HepG2 (cell line): ENCODE data around the gene RNF40. TPM values are rescaled to one million over a fixed set of nuclear protein-coding genes. Genes with fewer than 3 reads are reported as not detected.

ENCODE experiments used
- ATAC-seq: fragments of 200-7000 bp; cut with Tn5 transposase; 3 replicates; pipeline ENCODE4 v1.9.1; 2020; ENCODE audit warnings: mild to moderate bottlenecking, moderate library complexity
- BruUV-seq: library from RNA; stranded (reverse); fragments of 400-500 nt; replicated peaks from 2 replicates; lab custom pipeline; 2021; lab: Mats Ljungman, UMichigan
- CTCF ChIA-PET: fragments of 300-600 bp; formaldehyde crosslinking; extraction: SDS; loops from one replicate; lab custom pipeline; 2021; ENCODE audit warnings: low total read pairs, inconsistent platforms, low intra/inter-chr PET ratio; lab: Yijun Ruan, JAX
- POLR2A ChIA-PET: fragments of 350-600 bp; sonication (Branson Sonifier 250); formaldehyde crosslinking; loops from one replicate; lab custom pipeline; 2020; ENCODE audit warnings: antibody characterized with exemption, inconsistent platforms; lab: Yijun Ruan, JAX
- DNase-seq: peaks from one replicate; pipeline ENCODE4 v3.0.0-alpha.2; 2015; ENCODE audit warnings: low spot score
- FAIRE-seq: peaks from 3 replicates; lab custom pipeline; 2011; peaks lifted over from hg19 to GRCh38; lab: Jason Lieb, UNC
- H2AFZ ChIP-seq: one replicate; pipeline ENCODE4 v1.6.1; 2011; ENCODE audit warnings: low read length, inconsistent platforms
- H3K27ac ChIP-seq: fragments of 300-600 bp; 3 replicates; pipeline ENCODE4 v1.8.0; 2011; ENCODE audit warnings: mixed run types, mild to moderate bottlenecking, mixed read lengths, low read length, inconsistent platforms; ENCODE audit not compliant: insufficient read depth; ENCODE audit errors: extremely low read length
- H3K27me3 ChIP-seq, 2 experiments: fragments of 200-600 bp in 1 of 2; 2 replicates in 1 of 2; 3 replicates in 1 of 2; pipeline versions ENCODE4 v1.6.0 to v1.8.0; 2011; ENCODE audit warnings: low read length in 2 of 2, mild to moderate bottlenecking in 2 of 2, moderate library complexity in 2 of 2, inconsistent platforms in 1 of 2; ENCODE audit not compliant: insufficient read depth in 2 of 2, control insufficient read depth in 1 of 2
- H3K36me3 ChIP-seq, 2 experiments: fragments of 200-600 bp in 1 of 2; replicated peaks in 1 of 2; 2 replicates in 1 of 2; 3 replicates in 1 of 2; pipeline versions ENCODE4 v1.5.1 to v1.8.0; 2011; ENCODE audit warnings: low read length in 2 of 2, inconsistent platforms in 1 of 2; ENCODE audit not compliant: insufficient read depth in 2 of 2, control insufficient read depth in 1 of 2
- H3K4me1 ChIP-seq: 2 replicates; pipeline ENCODE4 v1.5.1; 2012; ENCODE audit warnings: low read length, inconsistent platforms; ENCODE audit not compliant: insufficient read depth
- H3K4me2 ChIP-seq: 2 replicates; pipeline ENCODE4 v1.6.0; 2011; ENCODE audit warnings: low read depth, low read length, inconsistent platforms
- H3K4me3 ChIP-seq, 3 experiments: fragments of 200-600 bp in 1 of 3; sonication (generic), shearing (Covaris generic) in 1 of 3; replicated peaks in 1 of 3; 2 replicates each; pipeline ENCODE4 v1.5.1; 2011 to 2016; ENCODE audit warnings: low read length in 3 of 3, inconsistent platforms in 2 of 3, low read depth in 2 of 3, mild to moderate bottlenecking in 2 of 3, control low read depth in 1 of 3, mixed read lengths in 1 of 3; ENCODE audit not compliant: insufficient read depth in 1 of 3
- H3K79me2 ChIP-seq: one replicate; pipeline ENCODE4 v1.6.1; 2011; ENCODE audit warnings: low read length, inconsistent platforms; ENCODE audit not compliant: insufficient read depth
- H3K9ac ChIP-seq: 2 replicates; pipeline ENCODE4 v1.6.0; 2011; ENCODE audit warnings: mild to moderate bottlenecking, low read depth, low read length, inconsistent platforms; ENCODE audit not compliant: insufficient read depth
- H3K9me3 ChIP-seq: 2 replicates; pipeline ENCODE4 v1.5.1; 2012; ENCODE audit warnings: mild to moderate bottlenecking, low read length
- H4K20me1 ChIP-seq: 2 replicates; pipeline ENCODE4 v1.6.0; 2011; ENCODE audit warnings: inconsistent platforms, mild to moderate bottlenecking, low read length, moderate library complexity; ENCODE audit not compliant: insufficient read depth
- GTF3A ChIP-seq: sonication (generic); formaldehyde crosslinking; conservative IDR thresholded peaks from 2 replicates; pipeline ENCODE4 v1.4.0; 2020; ENCODE audit warnings: mild to moderate bottlenecking, missing genetic modification reagents
- MYPOP ChIP-seq: sonication (generic); formaldehyde crosslinking; IDR thresholded peaks from 2 replicates; pipeline ENCODE4 v1.8.1; 2023; ENCODE audit warnings: mild to moderate bottlenecking, moderate library complexity, missing genetic modification reagents
- ZNF367 ChIP-seq: sonication (generic); formaldehyde crosslinking; IDR thresholded peaks from 2 replicates; pipeline ENCODE4 v1.4.0; 2020; ENCODE audit warnings: missing genetic modification reagents, borderline replicate concordance
- ZNF503 ChIP-seq: sonication (generic); formaldehyde crosslinking; IDR thresholded peaks from 2 replicates; pipeline ENCODE4 v1.4.0; 2020; ENCODE audit warnings: missing genetic modification reagents
- WGBS: methylation state at CpG from one replicate; pipeline ENCODE4 v1.1.6; 2017; ENCODE audit warnings: low lambda C conversion rate; 5-methylcytosine and 5-hydroxymethylcytosine counted together
- in situ Hi-C: cut with HindIII; loops from 2 replicates; pipeline ENCODE4 v1.10.0; 2017; ENCODE audit warnings: low pct_unique_long_range_greater_than_20kb; ENCODE audit not compliant: extremely low pct_ligation_motif_present
- intact Hi-C: fragments of 100-400 bp; cut with micrococcal nuclease; formaldehyde crosslinking; loops from one replicate; pipeline ENCODE4 v1.10.0; 2022; ENCODE audit not compliant: unreplicated experiment
- polyA plus RNA-seq, 8 experiments: library from polyadenylated mRNA; depleted of rRNA in 3 of 8; stranded (reverse) in 7 of 8; unstranded in 1 of 8; fragments of >200 nt; fragmentation: Illumina TruSeq in 4 of 8; extraction: Trizol in 4 of 8; gene quantifications; 2 replicates each; pipeline versions ENCODE4 v1.2.1 to v1.2.3, GENCODE V29; 2011 to 2016; ENCODE audit warnings: low read depth in 4 of 8, missing spikeins in 1 of 8, mixed read lengths in 1 of 8; ENCODE audit not compliant: insufficient read depth in 1 of 8
- total RNA-seq, 5 experiments: library from RNA; depleted of rRNA; stranded (reverse); fragments of >200 nt; fragmentation: Illumina TruSeq; extraction: Trizol; gene quantifications; 2 replicates each; pipeline ENCODE4 v1.2.3, GENCODE V29; 2016; ENCODE audit warnings: low read depth in 1 of 5
- TF ChIP-seq, protein P1 (sequence below): fragments of 450-650 bp; IDR thresholded peaks from 2 replicates; pipeline ENCODE4 v1.6.1; 2016
- TF ChIP-seq, protein P2 (sequence below), 2 experiments: fragments of 450-650 bp in 1 of 2; sonication (generic) in 1 of 2; formaldehyde crosslinking; IDR thresholded peaks; 2 replicates each; pipeline versions ENCODE4 v1.5.0 to v1.8.0; 2020 to 2022; ENCODE audit warnings: mild to moderate bottlenecking in 1 of 2, missing genetic modification reagents in 1 of 2

Gene RNF40
- total and polyA plus RNA-seq, 2 of the 13 experiments (the other 11 are each of a cell fraction or from before 2014, with no cell fraction given), result 84.0 to 85.6 TPM

DNA sequence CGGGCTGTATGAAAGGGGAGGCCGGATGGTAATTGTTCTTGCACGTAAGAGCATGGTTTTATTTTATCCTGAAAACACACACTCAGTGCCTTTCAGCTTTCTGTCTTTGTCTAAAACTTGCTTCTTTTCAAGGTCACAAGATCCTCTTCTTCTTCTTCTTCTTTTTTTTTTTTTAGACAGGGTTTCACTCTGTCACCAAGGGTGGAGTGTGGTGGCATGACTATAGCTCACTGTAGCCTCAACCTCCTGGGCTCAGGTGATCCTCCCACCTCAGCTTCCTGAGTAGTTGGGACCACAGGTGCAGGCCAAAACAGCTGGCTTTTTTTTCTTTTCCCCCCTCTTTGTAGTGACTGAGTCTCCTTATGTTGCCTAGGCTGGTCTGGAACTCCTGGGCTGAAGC, 40.8 kb downstream of the RNF40 start:
- BruUV-seq, result no TSS peak
- ChIA-PET POLR2A (interaction anchor here (0.7 to 6.0 kb wide), 5 partner anchors 10 to 73 kb away, joined by 3 to 257 read pairs (median 4); partner anchors contain the start of gene ZNF629), CTCF (no interaction called here)
- H3K27ac ChIP-seq, result no peak overlapping the region
- FAIRE-seq, result no peak
- no peaks in the 10 kb centered on the region; a peak in 1 of 5 replicates for H3K27me3 ChIP-seq
- TF ChIP-seq MYPOP (CRISPR knock-in tag), result no peak
- TF ChIP-seq ZNF367, result no peak
- TF ChIP-seq GTF3A (CRISPR knock-in tag), result no peak
- TF ChIP-seq, protein P1, sequence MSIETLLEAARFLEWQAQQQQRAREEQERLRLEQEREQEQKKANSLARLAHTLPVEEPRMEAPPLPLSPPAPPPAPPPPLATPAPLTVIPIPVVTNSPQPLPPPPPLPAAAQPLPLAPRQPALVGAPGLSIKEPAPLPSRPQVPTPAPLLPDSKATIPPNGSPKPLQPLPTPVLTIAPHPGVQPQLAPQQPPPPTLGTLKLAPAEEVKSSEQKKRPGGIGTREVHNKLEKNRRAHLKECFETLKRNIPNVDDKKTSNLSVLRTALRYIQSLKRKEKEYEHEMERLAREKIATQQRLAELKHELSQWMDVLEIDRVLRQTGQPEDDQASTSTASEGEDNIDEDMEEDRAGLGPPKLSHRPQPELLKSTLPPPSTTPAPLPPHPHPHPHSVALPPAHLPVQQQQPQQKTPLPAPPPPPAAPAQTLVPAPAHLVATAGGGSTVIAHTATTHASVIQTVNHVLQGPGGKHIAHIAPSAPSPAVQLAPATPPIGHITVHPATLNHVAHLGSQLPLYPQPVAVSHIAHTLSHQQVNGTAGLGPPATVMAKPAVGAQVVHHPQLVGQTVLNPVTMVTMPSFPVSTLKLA, result no peak
- TF ChIP-seq, protein P2, sequence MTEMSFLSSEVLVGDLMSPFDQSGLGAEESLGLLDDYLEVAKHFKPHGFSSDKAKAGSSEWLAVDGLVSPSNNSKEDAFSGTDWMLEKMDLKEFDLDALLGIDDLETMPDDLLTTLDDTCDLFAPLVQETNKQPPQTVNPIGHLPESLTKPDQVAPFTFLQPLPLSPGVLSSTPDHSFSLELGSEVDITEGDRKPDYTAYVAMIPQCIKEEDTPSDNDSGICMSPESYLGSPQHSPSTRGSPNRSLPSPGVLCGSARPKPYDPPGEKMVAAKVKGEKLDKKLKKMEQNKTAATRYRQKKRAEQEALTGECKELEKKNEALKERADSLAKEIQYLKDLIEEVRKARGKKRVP (CRISPR knock-in tag; IDR thresholded peaks at IDR 0.05), result no peak
- no peak for TF ChIP-seq ZNF503 (CRISPR knock-in tag)
- peaks cover 3% of the 10 kb centered on the region for H3K79me2 ChIP-seq
- H3K4me1 ChIP-seq, result peaks cover 39% of the 10 kb centered on the region
- H3K36me3 ChIP-seq, result no peaks in the 10 kb centered on the region
- H3K9me3 ChIP-seq, result no peaks in the 10 kb centered on the region
- no peak for DNase-seq
- in situ Hi-C loops (no loop called here), intact Hi-C loops (no loop called here)
- ATAC-seq, result no peak
- H3K9ac ChIP-seq, result peak overlapping the region; percentile 10; the same call in 1 of the 2 replicates
- no peaks in the 10 kb centered on the region for H4K20me1 ChIP-seq
- H3K4me3 ChIP-seq, result peak overlapping the region in 1 of 3 experiments; percentile 13; a peak in 1 of 6 replicates
- peak overlapping the region; percentile 37 for H3K4me2 ChIP-seq
- peak overlapping the region; percentile 45 for H2AFZ ChIP-seq
- 11% methylated on average over 3 of the region's 3 CpGs for WGBS
